ENCODE measurements around the gene PRRG4.

- no peak for TF ChIP-seq CTCF (IDR thresholded peaks at IDR 0.05)
- TF ChIP-seq POLR2A (IDR thresholded peaks at IDR 0.05), result no peak
Observed at GRCh38 chr11:32899438-32899837, 69.7 kb downstream of the PRRG4 start.
